Measurements from ENCODE around the gene HERC2. TPM values are rescaled to one million over a fixed set of nuclear protein-coding genes. Genes with fewer than 3 reads are reported as not detected.
A peak's percentile ranks its signal among the peaks of the same experiment; 100 is the strongest.

The HERC2 gene
- total RNA-seq, 1 experiment from 2014 or later: 69.2 TPM

- H3K79me2 ChIP-seq (ENCODE audit: insufficient read depth, low read length): no peaks in the 10 kb centered on the region; the same call in 1 of the 2 replicates
- Mint-ChIP-seq H3K27me3 (ENCODE audit: low read depth) (no peaks in the 10 kb centered on the region), H3K4me1 (peaks cover 11 to 12% of the 10 kb centered on the region in 2 experiments), H3K9me3 (peaks cover 19 to 21% of the 10 kb centered on the region in 2 experiments), H3K4me3 (no peak overlapping the region), H3K27ac (peak overlapping the region in 1 of 3 experiments; percentile 17; a peak in 1 of 7 replicates), H3K36me3 (ENCODE audit: insufficient read depth in 1 of 3, low read depth in 3 of 3) (peaks cover 42 to 54% (median 51%) of the 10 kb centered on the region in 3 experiments)
- DNase-seq: no peak
- H4K5ac ChIP-seq (ENCODE audit: insufficient read length, low read depth, low read length): no peak overlapping the region
- peaks cover 2% of the 10 kb centered on the region for H3K79me1 ChIP-seq (ENCODE audit: insufficient read depth, low read depth, low read length, poor library complexity, severe bottlenecking)
- H2BK5ac ChIP-seq (ENCODE audit: insufficient read length, low read length): no peak overlapping the region
- H3K4me2 ChIP-seq (ENCODE audit: insufficient read depth, insufficient read length, low read length): no peak overlapping the region
- no CpG with 5 or more reads among the region's 3 CpGs for WGBS (ENCODE audit: extremely low coverage, insufficient read length, low lambda C conversion rate)
- H3K27me3 ChIP-seq (ENCODE audit: insufficient read depth, low read length): no peaks in the 10 kb centered on the region
- no peaks in the 10 kb centered on the region for H3K4me1 ChIP-seq (ENCODE audit: insufficient read depth, low read length)
- H3K18ac ChIP-seq (ENCODE audit: insufficient read length, low read depth, low read length): no peak overlapping the region
- H2AFZ ChIP-seq (ENCODE audit: low read length): no peak overlapping the region
- H3K56ac ChIP-seq (ENCODE audit: insufficient read length, low read depth, low read length): no peak overlapping the region
- H2AK5ac ChIP-seq (ENCODE audit: insufficient read length, low read length): no peak overlapping the region
- no peak overlapping the region for H3K14ac ChIP-seq (ENCODE audit: insufficient read depth, low read length)
- no peaks in the 10 kb centered on the region for H4K20me1 ChIP-seq (ENCODE audit: control insufficient read depth, insufficient read depth, insufficient read length)
- H4K91ac ChIP-seq (ENCODE audit: insufficient read length, low read depth, low read length): no peak overlapping the region
- H2BK20ac ChIP-seq (ENCODE audit: low read depth, low read length, poor library complexity, severe bottlenecking): no peak overlapping the region
- no peak overlapping the region for H3K9ac ChIP-seq (ENCODE audit: extremely low read depth, insufficient read length, low read length)
- no peak overlapping the region for H4K8ac ChIP-seq (replicated peaks; ENCODE audit: insufficient read length, low read depth, low read length)
- no peak overlapping the region for H3K27ac ChIP-seq (ENCODE audit: insufficient read length, low read depth, low read length)
- H2BK15ac ChIP-seq (ENCODE audit: low read depth, low read length): no peak overlapping the region
- no peak overlapping the region for H3T11ph ChIP-seq (ENCODE audit: low read length)
- H3K4ac ChIP-seq (ENCODE audit: low read depth, low read length): no peak overlapping the region
- peaks cover 9% of the 10 kb centered on the region for H3K9me3 ChIP-seq (ENCODE audit: control insufficient read depth, low read depth, low read length)
- no peak overlapping the region for H2BK12ac ChIP-seq (ENCODE audit: insufficient read length, low read depth, low read length)
- no peak for TF ChIP-seq CTCF (conservative IDR thresholded peaks at IDR 0.05)
- no peaks in the 10 kb centered on the region for H3K23me2 ChIP-seq (ENCODE audit: insufficient read length, low read depth, low read length, poor library complexity, severe bottlenecking)
- no peak overlapping the region for H2BK120ac ChIP-seq (ENCODE audit: low read depth, low read length, poor library complexity, severe bottlenecking)
- H3K23ac ChIP-seq (ENCODE audit: insufficient read length, low read depth, low read length): no peak overlapping the region
These were observed 35.9 kb downstream of the HERC2 start for GRCh38 chr15:28286031-28286430.

All from H9 (cell line).